Calu3 (cell line): ENCODE results near the gene CHKA. TPM values are rescaled to one million over a fixed set of nuclear protein-coding genes. Genes with fewer than 3 reads are reported as not detected.

ENCODE experiments used
- BruUV-seq: library from RNA; stranded (reverse); fragments of 400-500 nt; replicated peaks from 2 replicates; lab custom pipeline; 2021; lab: Mats Ljungman, UMichigan
- CTCF ChIA-PET: fragments of 300-600 bp; sonication (Branson Sonifier 250); formaldehyde crosslinking; loops from one replicate; lab custom pipeline; 2022; ENCODE audit warnings: antibody characterized with exemption; lab: Charles Lee
- DNase-seq: peaks from one replicate; pipeline ENCODE4 v3.0.0; 2022
- H3K27ac Mint-ChIP-seq: one replicate; pipeline ENCODE4 v1.8.0; 2022; ENCODE audit warnings: mixed read lengths; ENCODE audit not compliant: unreplicated experiment
- H3K27me3 Mint-ChIP-seq: one replicate; pipeline ENCODE4 v1.8.0; 2022; ENCODE audit warnings: mixed read lengths; ENCODE audit not compliant: unreplicated experiment
- H3K36me3 Mint-ChIP-seq: one replicate; pipeline ENCODE4 v1.8.0; 2022; ENCODE audit warnings: mild to moderate bottlenecking, moderate library complexity, mixed read lengths; ENCODE audit not compliant: insufficient read depth, unreplicated experiment
- H3K4me1 Mint-ChIP-seq: one replicate; pipeline ENCODE4 v1.8.0; 2022; ENCODE audit warnings: mild to moderate bottlenecking, low read depth, mixed read lengths; ENCODE audit not compliant: unreplicated experiment
- H3K4me3 Mint-ChIP-seq: one replicate; pipeline ENCODE4 v1.8.0; 2022; ENCODE audit warnings: mild to moderate bottlenecking, low read depth, moderate library complexity, mixed read lengths; ENCODE audit not compliant: unreplicated experiment
- H3K9me3 Mint-ChIP-seq: one replicate; pipeline ENCODE4 v1.8.0; 2022; ENCODE audit warnings: low read depth, mixed read lengths; ENCODE audit not compliant: unreplicated experiment
- intact Hi-C: fragments of 100-400 bp; cut with micrococcal nuclease; formaldehyde crosslinking; loops from one replicate; pipeline ENCODE4 v1.10.0; 2022; ENCODE audit not compliant: unreplicated experiment
- total RNA-seq: library from RNA; stranded (reverse); gene quantifications from 2 replicates; pipeline ENCODE4 v1.2.3, GENCODE V29; 2022
- TF ChIP-seq, protein P1 (sequence below): fragments of 200-600 bp; IDR thresholded peaks from one replicate; pipeline ENCODE4 v1.8.0; 2022; ENCODE audit warnings: antibody characterized with exemption; ENCODE audit not compliant: unreplicated experiment

CHKA gene
- total RNA-seq, 1 experiment from 2014 or later = 104 TPM

DNA sequence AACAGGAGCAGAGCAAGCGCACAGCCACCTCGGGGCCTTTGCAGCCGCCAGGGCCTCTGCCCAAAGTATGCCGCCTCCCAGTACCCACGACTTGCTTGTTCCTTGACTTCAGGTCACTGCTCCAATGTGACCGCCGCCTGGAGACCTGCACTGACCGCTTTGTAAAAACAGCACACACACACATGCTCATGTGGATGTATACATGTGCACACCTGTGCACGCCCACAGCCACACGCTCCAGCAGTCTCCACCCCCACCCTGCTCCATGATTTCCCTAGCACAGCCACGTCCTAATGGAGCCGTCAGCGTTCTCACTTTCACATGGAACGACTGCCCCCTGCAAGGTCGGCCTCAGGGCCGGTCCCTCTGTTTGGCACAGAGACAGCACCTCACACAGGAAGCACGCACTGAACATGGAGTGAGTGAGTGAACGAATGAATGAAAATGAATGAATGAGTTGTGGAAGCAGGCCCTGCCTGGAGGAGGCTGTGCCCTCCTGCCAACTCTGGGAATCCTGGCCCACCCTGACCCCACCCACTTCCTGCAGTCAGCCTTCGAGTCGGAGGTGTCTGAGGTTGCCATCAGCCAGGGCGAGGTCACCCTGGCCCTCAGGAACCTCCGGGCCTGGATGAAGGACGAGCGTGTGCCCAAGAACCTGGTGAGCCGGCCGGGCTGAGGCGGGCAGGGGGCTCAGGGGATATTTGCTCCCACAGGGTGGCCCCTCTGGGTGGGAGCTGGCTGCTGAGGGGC, 103.0 kb downstream of the CHKA start:
- Mint-ChIP-seq H3K4me1 (peaks cover 69% of the 10 kb centered on the region), H3K27ac (peak overlapping the region; percentile 25), H3K4me3 (peak overlapping the region; percentile 51), H3K9me3 (no peaks in the 10 kb centered on the region), H3K27me3 (no peaks in the 10 kb centered on the region), H3K36me3 (peaks cover 75% of the 10 kb centered on the region)
- intact Hi-C loops = no loop called here
- TF ChIP-seq, protein P1, sequence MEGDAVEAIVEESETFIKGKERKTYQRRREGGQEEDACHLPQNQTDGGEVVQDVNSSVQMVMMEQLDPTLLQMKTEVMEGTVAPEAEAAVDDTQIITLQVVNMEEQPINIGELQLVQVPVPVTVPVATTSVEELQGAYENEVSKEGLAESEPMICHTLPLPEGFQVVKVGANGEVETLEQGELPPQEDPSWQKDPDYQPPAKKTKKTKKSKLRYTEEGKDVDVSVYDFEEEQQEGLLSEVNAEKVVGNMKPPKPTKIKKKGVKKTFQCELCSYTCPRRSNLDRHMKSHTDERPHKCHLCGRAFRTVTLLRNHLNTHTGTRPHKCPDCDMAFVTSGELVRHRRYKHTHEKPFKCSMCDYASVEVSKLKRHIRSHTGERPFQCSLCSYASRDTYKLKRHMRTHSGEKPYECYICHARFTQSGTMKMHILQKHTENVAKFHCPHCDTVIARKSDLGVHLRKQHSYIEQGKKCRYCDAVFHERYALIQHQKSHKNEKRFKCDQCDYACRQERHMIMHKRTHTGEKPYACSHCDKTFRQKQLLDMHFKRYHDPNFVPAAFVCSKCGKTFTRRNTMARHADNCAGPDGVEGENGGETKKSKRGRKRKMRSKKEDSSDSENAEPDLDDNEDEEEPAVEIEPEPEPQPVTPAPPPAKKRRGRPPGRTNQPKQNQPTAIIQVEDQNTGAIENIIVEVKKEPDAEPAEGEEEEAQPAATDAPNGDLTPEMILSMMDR = no peak
- CTCF ChIA-PET = no interaction called here
- BruUV-seq = no TSS peak
- DNase-seq = no peak

DNA sequence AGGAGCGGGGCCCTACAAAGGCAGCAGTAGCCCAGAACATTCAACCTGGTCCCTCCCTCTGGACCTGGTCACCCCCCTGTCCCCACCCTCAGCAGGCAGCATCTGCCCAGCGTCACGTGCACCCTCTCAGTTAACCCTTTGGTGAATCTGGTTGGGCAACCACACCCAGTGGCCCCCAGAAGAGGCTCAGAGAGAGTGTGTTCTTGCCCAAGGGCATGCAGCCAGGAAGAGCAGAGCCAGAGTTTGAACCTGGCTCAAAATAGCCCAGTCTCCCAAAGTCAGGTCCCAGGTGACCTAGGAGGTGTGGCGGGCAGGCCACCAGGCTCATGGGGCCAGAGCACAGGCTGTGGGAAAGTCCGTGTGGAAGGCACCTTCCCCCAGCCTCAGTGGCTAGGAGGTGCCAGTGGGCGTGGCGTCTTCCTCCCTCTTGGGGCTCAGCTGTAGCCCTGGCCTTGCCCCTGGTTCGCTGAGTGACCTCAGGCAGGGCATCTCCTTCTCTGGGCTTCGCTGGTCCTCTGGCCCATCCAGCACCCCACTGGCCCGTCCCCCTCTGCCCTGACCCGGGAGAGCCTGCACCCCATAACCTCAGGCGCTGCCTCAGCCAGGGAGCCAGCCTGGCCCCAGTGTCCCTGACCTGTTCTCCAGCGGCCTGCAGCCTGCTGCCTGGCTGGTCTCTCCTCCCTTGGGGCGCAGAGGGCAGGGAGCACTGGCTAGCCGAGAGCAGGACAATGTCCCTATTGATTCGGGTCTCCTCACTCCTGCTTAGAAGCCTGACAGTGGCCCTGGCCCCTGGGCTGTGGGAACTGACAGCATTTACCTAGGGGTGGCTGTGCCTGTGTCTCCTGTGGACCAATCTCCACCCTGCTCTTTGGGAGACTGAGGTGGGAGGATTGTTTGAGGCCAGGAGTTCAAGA, 104.0 kb downstream of the CHKA start:
- H3K9me3 Mint-ChIP-seq = no peaks in the 10 kb centered on the region
- TF ChIP-seq, protein P1 = no peak
- H3K4me3 Mint-ChIP-seq = peak overlapping the region; percentile 51
- H3K27me3 Mint-ChIP-seq = no peaks in the 10 kb centered on the region
- peak; percentile 51 for DNase-seq
- no TSS peak for BruUV-seq
- H3K27ac Mint-ChIP-seq = peak overlapping the region; percentile 25
- peaks cover 79% of the 10 kb centered on the region for H3K4me1 Mint-ChIP-seq
- CTCF ChIA-PET = no interaction called here
- intact Hi-C loops = no loop called here
- peaks cover 83% of the 10 kb centered on the region for H3K36me3 Mint-ChIP-seq

DNA sequence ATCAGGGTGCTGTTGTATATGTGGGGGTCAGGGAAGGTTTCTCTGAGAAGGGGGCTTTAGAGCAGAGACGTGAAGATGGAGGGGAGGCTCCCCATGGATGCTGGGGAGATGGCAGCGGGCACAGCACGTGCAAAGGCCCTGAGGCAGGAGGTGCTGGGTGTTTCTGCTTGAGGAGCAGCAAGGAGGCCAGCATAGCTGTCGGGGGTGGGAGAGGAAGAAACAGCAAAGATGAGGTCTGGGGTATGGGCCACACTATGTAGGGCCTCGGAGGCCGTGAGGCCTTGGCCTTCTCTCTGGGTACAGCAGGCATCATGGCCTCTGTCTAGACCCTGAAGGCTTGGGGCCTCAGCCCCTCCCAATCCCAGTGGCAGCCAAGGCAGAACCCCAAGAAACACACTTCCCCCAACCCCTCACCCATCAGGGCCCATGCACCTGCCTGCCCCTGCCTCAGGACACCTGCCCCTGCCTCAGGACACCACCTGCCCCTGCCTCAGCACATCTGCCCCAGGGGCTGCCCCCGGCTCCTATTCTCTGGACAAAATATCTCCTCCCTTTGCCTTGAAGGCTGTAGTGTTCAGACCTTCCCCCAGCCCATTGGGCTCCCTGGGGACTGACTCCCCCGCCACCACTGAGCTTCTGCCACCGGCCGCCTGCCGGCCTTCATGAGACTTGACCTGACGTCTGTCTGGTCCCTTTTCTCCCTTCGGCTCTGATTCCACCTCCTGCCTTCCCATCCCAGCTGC, 104.9 kb downstream of the CHKA start:
- no peaks in the 10 kb centered on the region for H3K27me3 Mint-ChIP-seq
- CTCF ChIA-PET = no interaction called here
- DNase-seq = no peak
- intact Hi-C loops = no loop called here
- TF ChIP-seq, protein P1 = no peak
- H3K4me3 Mint-ChIP-seq = peak overlapping the region; percentile 4
- no TSS peak for BruUV-seq
- H3K9me3 Mint-ChIP-seq = no peaks in the 10 kb centered on the region
- peaks cover 87% of the 10 kb centered on the region for H3K4me1 Mint-ChIP-seq
- peaks cover 83% of the 10 kb centered on the region for H3K36me3 Mint-ChIP-seq
- peak overlapping the region; percentile 97 for H3K27ac Mint-ChIP-seq

GRCh38 chr11:68015467-68015866, 105.7 kb downstream of the CHKA start:
- DNase-seq = no peak
- no peaks in the 10 kb centered on the region for H3K27me3 Mint-ChIP-seq
- peak overlapping the region; percentile 88 for H3K4me3 Mint-ChIP-seq
- no peaks in the 10 kb centered on the region for H3K9me3 Mint-ChIP-seq
- CTCF ChIA-PET = no interaction called here
- peak overlapping the region; percentile 97 for H3K27ac Mint-ChIP-seq
- intact Hi-C loops = no loop called here
- peaks cover 83% of the 10 kb centered on the region for H3K36me3 Mint-ChIP-seq
- peaks cover 87% of the 10 kb centered on the region for H3K4me1 Mint-ChIP-seq
- TF ChIP-seq, protein P1 = no peak
- BruUV-seq = no TSS peak
